GM21619 (cell line): ENCODE measurements around the gene CACNB2.
"Not testable (repeated sequence)": the region's sequence is repeated elsewhere in the genome, so short reads cannot be mapped to it uniquely, and the experiment has no call there.

Experiments used
- ATAC-seq: cut with Tn5 transposase; IDR thresholded peaks from one replicate; pipeline ENCODE4 v1.9.1; 2021; ENCODE audit not compliant: unreplicated experiment

CACNB2 gene

DNA sequence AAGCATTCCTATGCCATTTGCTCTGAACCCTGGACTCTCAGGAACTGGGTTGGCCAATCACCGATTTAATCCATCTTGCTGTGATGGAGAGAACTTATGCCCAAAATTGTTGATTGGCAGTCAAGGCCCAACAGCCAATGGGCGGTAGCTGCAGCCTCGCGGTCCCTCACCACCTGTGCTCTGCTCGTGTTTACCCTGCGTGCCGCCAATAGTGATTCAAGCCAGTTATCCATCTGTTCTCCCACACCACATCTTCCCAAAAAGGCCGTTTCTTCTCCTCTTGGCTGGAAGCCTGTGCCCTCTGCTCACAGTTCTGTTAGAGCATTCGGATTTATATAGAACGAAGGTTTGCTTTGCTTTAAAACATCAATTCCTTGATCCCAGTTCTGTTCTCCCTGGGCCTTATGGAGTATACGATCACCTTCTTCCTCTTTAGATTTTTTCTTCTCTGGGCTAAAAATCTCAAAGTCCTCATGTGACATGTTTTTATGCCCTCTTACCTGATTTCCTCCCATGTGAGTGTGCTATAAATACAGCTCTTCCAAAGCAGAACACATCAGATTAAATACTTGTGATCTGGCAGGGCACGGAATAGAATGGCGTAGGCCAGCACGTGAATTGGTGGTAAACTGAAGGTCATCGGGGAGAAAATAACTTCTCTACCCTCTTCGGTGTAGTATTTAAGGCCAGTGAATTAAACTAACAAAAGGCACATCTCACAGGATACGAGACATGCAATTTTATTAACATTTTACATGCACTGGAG, 298.3 kb downstream of the CACNB2 start:
- no peak for ATAC-seq

DNA sequence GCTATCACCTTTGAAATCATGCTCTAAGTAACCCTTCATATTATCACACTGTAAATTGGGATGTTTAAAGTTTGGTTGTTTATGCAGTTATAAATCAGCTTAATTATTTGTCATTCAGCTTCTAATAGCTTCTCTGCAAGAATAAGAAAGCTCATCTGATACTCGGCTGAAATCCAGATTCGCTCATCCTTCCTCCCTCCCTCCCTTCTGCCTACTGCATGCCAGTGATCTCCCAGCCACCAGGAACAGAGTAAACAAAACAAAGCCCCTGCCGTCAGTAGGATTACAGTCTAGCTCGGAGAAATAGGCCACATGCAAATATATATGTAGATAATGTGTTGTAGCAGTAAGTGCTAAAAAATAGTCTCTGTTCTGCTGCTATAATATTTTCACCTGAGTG, 299.4 kb downstream of the CACNB2 start:
- ATAC-seq, result no peak

DNA sequence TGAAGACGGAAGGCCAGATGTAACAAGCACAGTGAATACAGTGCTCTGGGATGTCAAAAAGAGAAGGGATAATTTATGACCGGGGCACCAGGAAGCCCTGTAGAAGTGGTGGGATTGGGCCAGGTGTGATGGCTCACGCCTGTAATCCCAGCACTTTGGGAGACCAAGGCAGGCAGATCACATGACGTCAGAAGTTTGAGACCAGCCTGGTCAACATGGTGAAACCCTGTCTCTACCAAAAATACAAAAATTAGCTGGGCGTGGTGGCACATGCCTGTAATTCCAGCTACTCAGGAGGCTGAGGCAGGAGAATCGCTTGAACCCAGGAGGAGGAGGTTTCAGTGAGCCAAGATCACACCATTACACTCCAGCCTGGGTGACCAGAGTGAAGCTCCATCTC, 305.4 kb downstream of the CACNB2 start:
- ATAC-seq, result not testable (repeated sequence)

DNA sequence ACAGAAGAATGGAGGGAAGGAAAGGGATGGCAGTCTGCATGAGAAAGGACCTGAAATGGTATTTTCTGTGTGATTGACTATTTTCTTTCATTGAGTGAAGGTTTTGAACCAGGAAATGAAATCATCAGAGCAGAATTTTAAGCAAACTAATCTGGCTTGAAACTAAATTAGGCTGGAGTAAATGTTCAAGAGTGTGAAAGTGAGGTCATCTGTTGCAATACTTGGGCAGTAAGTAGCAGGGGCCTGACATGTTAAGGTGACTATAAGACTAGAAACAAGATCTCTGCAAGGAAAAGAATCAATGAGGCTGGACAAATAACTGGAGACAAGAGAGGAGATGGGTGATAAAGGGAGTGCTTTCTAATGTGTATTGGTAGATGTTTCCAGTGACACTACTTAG, 306.0 kb downstream of the CACNB2 start:
- ATAC-seq, result no peak

DNA sequence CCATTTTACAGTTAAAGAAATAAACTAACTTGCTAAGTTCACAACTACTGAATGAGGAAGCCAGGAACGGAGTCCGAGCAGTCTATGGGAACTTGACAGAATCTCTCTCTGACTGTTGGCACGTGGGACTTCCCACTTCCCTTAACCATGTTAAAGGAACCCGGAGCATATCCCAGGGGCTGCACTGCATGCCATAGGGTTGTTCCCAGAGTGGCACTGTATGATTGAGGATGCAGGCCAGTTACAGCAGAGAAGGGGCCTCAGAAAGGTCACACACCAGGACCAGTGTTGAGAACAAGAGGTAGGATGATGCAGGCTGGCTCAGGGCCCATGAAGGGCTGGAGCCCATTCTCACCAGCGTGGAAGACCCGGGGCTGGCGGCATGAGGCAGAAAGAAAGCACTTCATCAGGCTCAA, 309.4 kb downstream of the CACNB2 start:
- ATAC-seq, result no peak

DNA sequence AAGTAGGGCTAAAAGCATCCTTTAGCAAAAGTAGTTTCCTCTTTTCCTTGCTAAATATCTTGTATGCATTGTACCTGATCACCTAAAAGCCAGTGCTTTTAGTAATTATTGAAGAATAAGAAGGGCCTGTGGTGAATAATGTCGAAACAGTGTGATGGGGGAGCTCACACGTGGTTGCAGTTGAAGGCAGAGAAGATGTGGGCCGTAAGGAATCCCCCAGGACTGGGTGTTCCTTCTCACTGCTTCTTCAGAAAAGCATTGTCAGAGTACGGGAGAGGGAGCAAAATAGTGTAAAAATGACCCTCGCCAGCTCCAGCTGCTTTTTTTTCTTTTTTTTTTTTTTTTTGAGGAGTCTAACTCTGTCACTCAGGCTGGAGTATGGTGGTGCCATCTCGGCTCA, 310.1 kb downstream of the CACNB2 start:
- no peak for ATAC-seq

DNA sequence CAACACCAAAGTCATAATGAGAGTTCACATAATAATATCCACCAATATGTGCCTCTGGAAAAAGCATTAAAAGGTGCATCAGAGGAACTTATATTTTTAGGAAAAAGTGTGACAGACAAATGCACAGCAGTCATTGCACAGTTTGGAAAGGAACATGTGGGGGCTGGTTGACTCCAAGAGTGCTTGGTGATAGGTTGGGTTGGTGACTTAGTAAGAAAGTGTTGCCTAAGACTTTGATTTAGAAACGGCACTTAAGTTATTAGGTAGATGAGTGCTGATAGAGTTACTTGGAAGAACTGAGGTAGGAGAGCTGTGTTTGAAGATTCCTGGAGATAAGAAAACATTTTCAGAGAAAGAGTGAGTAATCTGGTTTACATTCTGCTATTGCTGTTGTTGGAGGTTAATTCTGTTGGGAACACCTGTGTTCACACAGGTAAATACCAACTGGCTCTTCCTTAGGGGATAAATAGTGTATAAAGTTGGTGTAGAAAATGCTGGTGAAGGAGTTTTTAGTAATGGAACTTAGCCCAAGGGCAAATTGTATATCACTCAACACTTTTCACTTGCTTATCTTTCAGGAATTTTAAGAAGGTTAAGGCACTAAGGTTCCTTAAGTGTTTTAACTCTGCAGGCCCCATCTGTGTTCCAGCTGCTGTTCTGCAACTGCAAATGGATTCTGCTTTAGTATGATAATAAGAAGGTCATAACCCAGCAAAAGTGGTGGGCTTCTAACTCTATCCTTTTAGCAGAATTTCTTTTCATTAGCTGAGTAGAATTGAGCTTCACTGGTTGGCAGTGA, 315.1 kb downstream of the CACNB2 start:
- no peak for ATAC-seq

DNA sequence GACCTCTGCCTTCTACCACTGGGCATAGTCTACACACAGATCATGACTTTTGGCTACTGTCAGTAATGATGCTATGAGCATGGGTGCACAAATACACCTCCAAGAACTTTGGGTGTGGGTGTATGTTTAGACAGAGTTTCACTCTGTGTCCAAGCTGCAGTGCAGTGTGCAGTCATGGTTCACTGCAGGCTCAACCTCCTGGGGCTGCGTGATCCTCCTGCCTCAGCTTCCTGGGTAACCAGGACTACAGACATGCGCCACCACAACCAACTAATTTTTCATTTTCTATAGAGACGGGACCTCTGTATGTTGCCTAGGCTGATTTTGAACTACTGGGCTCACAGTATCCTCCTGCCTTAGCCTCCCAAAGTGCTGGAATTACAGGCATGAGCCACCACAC, 316.8 kb downstream of the CACNB2 start:
- peak; percentile 99 for ATAC-seq

DNA sequence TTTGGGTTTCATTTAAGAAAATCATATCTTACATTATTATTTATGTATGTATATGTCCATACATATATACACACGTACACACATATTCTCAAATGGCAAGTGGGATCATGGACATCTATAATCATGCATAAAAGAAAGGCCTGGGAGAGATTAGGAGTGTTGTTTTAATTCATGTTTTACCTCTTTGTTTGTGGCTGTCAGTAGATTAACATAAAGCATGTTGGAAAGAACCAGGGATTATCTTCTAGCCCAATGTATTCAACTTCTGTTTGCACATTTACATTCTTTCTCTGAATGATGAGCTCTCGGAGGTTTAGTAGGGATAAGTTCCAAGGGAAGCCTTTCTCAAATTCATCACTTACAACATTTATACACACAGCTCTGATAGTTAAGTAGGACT, 319.8 kb downstream of the CACNB2 start:
- no peak for ATAC-seq

DNA sequence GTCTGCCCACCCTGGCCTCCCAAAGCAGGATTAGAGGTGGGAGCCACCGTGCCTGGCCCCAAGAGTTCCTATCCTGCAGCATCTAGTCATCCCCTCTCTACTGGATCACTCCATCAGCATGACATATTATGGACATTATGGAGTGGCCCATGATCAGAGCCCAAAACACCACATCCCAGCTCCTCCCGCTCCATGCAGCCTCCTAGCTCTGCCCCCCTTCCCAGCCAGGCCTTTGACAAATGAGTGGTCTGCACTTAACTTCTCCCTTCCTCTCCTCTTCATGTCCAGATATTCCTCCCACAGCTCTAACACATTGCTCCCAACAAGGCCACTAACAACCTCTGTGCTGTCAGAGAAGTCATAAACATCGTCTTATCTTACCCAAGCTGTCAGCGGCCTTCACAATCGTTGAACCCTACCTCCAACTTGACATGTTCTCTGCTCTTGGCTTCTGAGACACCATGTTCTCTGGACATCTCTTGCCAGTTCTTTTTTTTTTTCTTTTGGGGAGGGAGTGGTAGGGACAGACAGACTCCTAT, 323.5 kb downstream of the CACNB2 start:
- ATAC-seq, result no peak

DNA sequence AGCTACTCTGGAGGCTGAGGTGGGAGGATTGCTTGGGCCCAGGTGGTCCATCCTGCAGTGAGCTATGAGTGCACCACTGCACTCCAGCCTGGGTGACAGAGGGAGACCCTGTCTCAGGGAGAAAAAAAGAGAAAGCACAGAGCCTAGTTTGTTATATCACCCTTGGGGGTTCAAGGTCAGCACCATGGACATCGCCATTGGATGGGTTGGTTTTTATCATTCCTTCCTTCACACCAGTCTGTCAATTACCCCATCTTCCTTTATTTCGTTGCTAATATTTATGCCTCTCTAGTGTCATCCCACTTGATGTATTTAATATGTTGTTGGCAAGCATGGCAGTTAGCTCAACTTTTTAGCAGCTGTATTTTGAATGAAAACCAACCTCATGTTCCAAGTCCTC, 328.9 kb downstream of the CACNB2 start:
- no peak for ATAC-seq

DNA sequence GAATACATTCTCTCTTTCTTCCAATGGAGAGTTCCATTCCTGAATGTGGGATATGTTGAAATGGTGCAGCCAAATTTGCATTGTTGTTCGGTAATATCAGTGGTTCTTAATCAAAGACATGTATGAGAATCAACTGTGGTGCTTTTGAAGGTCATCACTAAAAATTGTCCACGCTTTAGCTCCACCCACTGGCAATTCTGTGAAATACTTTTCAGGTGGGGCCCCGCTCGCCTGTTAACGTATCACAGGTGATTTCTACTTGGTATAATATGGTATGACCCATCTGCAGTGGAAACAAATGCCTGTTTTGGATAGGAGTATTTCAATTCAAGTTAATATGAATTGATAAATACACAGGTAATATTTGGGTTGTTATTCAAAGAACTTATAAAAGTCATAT, 332.8 kb downstream of the CACNB2 start:
- ATAC-seq, result no peak

DNA sequence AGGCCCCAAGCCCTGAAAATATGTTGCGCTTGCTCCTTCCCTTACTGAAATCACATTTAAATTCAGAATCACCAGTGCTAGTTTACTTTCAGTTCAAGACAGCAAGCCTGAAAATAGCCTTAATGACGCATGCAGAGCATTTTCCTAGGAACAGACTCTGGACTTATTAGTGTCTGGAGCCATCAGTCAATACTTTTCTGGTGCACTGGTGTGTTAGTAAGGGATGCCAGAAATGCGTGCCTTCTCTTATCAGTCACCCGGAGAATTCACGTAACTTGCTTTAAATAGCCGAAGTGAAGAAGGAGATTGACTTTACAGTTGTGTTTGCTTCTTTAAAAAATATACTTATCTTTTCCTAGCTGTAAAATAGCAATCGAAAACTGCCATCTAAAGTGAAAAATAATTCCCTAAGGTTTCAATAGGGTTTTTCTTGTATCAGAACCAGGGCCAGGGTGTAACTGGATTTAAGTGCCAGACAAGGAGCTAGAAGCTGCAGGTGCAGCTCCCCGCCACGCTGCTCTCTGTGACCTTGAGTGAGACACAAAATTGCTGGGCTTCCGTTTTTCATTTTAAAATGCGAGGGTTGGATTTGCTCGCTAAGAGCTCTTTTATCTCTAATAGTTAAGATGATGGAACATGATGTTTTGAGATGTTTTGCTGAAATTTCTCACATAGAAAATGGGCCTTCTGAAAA, 333.3 kb downstream of the CACNB2 start:
- ATAC-seq, result no peak

DNA sequence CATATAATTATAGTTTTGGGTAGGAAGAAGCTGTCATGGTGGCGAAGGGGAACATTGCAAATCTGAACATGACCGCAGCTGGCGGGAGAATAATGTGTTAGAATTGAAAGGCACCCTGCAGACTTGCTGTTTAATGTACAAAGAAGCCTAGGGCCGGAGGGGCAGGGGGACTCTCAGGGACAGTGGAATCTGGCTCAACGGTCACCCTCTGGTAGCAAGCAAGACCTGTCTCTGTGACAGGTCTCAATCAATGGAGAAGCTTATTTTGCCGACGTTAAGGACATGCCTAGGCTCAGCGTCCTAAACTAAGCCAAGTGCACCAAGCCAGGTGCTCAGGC, 333.9 kb downstream of the CACNB2 start:
- no peak for ATAC-seq

DNA sequence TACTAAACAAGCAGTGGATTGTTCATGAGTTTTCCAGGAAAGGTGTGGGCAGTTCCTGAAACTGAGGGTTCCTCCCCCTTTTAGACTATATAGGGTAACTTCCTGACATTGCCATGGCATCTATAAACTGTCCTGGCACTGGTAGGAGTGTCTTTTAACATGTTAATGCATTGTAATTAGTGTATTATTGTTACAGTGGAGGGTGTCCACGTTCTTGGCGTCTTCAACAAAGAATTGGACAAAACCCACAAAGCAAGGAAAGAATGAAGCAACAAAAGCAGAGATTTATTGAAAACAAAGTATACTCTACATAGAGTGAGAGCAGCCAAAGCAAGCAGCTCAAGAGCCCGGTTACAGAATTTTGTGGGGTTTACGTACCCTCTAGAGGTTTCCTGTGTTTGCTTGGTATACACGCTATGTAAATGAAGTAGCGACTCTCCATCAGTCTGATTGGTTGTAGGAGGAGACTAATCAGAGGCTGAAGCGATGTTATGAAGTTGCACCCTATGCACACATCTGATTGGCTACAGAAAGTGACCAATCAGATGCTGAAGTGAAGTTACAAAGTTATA, 335.9 kb downstream of the CACNB2 start:
- no peak for ATAC-seq

DNA sequence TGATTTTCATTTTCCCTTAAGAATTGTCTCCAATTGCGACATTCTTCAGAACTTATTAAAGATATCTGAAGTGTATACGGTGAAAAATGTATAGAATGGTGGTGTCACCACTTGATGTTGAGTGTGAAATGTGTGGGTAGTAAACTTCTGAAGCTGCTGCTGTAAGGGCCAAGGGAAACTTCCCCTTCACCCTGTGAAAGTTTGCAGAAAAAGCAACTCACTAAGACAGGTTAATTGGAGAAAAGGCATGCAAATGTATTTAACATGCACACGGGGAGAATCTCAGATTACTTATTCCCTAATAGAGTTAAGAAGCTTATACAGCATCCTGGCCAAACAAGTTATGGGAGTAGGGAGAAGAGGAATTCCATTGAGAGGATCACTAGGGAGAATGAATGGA, 338.1 kb downstream of the CACNB2 start:
- no peak for ATAC-seq

DNA sequence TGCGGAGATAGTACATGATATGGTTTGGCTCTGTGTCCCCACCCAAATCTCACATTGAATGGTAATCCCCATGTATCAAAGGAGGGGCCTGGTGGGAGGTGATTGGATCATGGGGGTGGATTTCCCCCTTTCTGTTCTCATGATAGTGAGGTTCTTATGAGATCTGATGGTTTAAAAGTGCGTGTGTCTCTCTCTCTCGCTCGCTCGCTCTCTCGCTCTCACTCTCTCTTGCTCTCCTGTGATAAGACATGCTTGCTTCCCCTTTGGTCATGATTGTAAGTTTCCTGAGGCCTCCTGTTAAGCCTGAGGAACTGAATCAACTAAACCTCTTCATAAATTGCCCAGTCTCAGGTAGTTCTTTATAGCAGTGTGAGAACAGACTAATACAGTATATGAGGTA, 339.3 kb downstream of the CACNB2 start:
- no peak for ATAC-seq

DNA sequence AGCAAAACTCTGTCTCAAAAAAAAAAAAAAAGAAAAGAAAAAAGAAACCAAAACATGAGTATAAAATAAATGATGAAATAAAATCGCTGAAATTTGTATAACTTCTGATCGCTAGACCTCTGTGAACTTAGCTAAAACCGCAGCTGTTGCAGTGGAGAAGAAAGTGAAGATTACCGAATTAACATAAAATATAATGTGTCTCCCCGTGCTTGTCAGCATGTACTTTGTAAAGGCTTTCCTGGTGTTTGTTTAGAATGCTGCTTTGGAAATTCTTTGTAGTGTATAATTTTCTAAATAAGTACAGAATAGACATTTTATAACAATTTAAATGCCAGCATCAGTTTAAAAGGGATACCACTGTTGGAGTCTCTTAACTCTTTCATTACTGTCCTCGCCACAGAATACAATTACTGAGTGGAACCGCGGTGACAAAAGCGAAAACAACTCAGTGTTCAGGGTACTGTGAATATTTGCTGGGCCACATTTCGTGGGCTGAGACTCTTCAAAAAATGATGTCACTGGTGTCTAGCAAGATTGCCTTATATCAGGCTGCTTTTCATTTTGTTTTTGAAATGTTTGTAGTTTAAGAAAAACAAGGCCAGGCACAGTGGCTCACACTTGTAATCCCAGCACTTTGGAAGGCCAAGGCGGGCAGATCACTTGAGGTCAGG, 343.4 kb downstream of the CACNB2 start:
- no peak for ATAC-seq

DNA sequence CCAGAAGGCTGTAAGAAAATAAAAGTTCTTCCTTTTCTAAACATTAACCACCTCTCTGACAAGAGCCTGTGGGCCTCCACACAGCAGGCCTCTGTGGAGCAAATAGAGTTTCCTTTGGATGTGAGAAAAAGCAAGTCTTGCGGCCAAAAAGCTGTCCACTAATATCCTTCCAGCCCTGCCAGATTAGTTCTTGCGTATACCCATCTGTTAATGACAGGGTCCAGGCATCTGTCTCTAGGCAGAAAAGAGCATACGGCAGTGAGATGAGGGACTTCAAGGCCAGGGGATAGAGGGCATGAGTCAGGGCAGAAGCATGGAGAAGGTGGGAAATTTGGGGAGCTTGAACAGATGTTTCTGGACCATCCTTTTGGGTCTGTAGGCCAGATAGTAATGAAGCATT, 346.2 kb downstream of the CACNB2 start:
- no peak for ATAC-seq

DNA sequence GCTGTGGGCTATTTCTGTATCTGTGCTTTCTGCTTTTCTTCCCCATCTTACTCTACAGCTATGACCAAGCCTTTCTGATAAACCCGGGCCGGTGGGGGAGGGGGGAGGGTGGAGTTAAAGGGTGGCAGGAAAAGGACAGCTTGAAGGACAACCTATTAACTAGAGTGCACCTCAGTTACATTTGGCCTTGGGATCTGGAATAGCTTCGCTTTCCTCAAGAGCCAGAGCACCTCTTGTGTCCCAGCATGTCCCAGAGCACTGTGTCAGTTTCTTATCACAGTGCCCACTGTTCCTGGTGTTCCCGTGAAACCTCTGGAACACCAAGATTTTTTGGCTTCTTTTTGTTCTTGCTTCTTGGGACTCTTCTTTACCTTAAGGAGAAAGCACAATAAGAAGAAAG, 350.5 kb downstream of the CACNB2 start:
- no peak for ATAC-seq

DNA sequence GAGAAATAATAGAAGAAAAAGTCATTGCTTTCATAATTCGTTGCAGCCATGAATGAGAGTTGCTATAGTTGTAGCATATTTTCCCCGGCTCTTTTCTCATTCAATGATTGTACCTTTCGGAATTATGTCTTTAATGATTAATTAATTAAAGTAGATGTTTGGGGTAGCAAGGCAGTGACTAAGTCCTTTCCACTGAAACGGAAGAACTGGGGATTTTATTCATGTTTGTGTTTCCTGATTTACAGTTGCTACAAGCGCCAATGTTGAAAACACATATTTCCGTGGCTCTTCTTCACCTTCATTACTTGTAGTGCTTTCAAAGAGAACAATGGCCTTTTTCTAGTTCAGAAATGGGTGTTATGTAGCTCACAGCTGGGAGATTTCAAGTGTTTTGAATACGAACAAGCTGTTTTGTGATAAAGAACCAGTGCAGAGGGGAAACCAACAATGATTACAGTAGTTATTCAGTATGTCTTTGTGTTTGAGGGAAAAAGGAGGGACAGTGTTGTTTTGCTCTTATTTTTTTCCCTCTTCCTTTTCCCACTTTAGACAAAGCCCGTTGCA, 357.7 kb downstream of the CACNB2 start:
- no peak for ATAC-seq
